Adrenal gland (tissue), 12 donors: ENCODE results near the gene DCPS. TPM values are rescaled to one million over a fixed set of nuclear protein-coding genes. Genes with fewer than 3 reads are reported as not detected.

Experiments
- DNase-seq, 7 donors: peaks; one replicate each; pipeline ENCODE4 v3.0.0-alpha.2; 2019 to 2020
- H3K27ac ChIP-seq, 5 donors: fragments of 200-600 bp; sonication (generic) in 4 of 5; 1 replicate in 3 of 5; 2 replicates in 2 of 5; pipeline versions ENCODE4 v1.5.1 to v1.8.0; 2016 to 2020; ENCODE audit warnings: mild to moderate bottlenecking in 1 of 5
- H3K27me3 ChIP-seq: fragments of 200-600 bp; 2 replicates; pipeline ENCODE4 v1.8.0; 2021
- H3K36me3 ChIP-seq, 2 donors: fragments of 200-600 bp; replicated peaks in 1 of 2; 1 replicate in 1 of 2; 2 replicates in 1 of 2; pipeline versions ENCODE4 v1.5.1 to v1.8.0; 2018 to 2022
- H3K4me1 ChIP-seq, 2 donors: fragments of 200-600 bp; replicated peaks in 1 of 2; 1 replicate in 1 of 2; 2 replicates in 1 of 2; pipeline versions ENCODE4 v1.5.1 to v1.8.0; 2018 to 2021
- H3K4me3 ChIP-seq, 4 donors: fragments of 200-600 bp; sonication (generic) in 3 of 4; one replicate each; pipeline ENCODE4 v1.5.1; 2016 to 2018
- H3K9me3 ChIP-seq, 3 donors: fragments of 200-600 bp; sonication (generic) in 1 of 3; replicated peaks in 1 of 3; 1 replicate in 2 of 3; 2 replicates in 1 of 3; pipeline versions ENCODE4 v1.5.1 to v1.8.0; 2016 to 2021
- POLR2A ChIP-seq, 2 donors: fragments of 450-650 bp; IDR thresholded peaks; one replicate each; pipeline ENCODE4 v1.6.1; 2017; ENCODE audit warnings: antibody characterized with exemption in 2 of 2, mild to moderate bottlenecking in 2 of 2, moderate library complexity in 1 of 2
- whole genome bisulfite sequencing, 4 donors: extraction: QIAGEN DNeasy Blood & Tissue Kit in 2 of 4; methylation state at CpG; one replicate each; pipeline versions ENCODE4 v1.1.5 to v1.1.7; 2013 to 2017; 5-methylcytosine and 5-hydroxymethylcytosine counted together
- intact Hi-C, 2 donors: fragments of 100-400 bp; cut with DNase I; formaldehyde crosslinking; loops; one replicate each; pipeline versions ENCODE4 v1.14.1 to v1.15.0; 2022 to 2023
- polyA plus RNA-seq, 3 donors: library from polyadenylated mRNA; stranded (reverse); fragments of 200-250 nt in 2 of 3; fragments of 350-450 nt in 1 of 3; fragmentation: Illumina TruSeq in 1 of 3; extraction: RNeasy Lipid Tissue Mini Kit (QIAGEN cat#74804) in 1 of 3; gene quantifications; one replicate each; pipeline ENCODE4 v1.2.3, GENCODE V29; 2013 to 2014
- total RNA-seq, 9 donors: library from RNA; depleted of rRNA in 4 of 9; stranded (reverse); fragments of >200 nt in 4 of 9; fragments of 120-200 nt in 1 of 9; fragmentation: NEBNext Ultra II Directional in 1 of 9; extraction: Animal tissue kit (Norgen Biotek cat#: 25700) in 1 of 9; gene quantifications; one replicate each; pipeline versions ENCODE4 v1.1.0 to v1.2.4, GENCODE V29; 2013 to 2023
- TF ChIP-seq, protein P1 (sequence below), 6 experiments: fragments of 450-650 bp in 4 of 6; fragments of 200-600 bp in 2 of 6; sonication (generic) in 1 of 6; IDR thresholded peaks; 1 replicate in 5 of 6; 2 replicates in 1 of 6; pipeline versions ENCODE4 v1.5.1 to v1.8.0; 2016 to 2021; ENCODE audit warnings: antibody characterized with exemption in 6 of 6, mild to moderate bottlenecking in 2 of 6, moderate library complexity in 1 of 6
- donor health status: healthy with polysubstance abuse.
- donor health status: Bipolar disorder and iron deficiency.
- donor health status: DM: yes; HTN: yes; CAD: no.
- donor health status: DM: no; HTN: no; CAD: no.
- donor health status: DM: no; HTN: no; CAD: no.
- donor health status: DM: yes; HTN: yes; CAD: no.

DCPS gene
- total and polyA plus RNA-seq, 12 donors = 8.3 to 45.5 (median 18.9) TPM

DNA sequence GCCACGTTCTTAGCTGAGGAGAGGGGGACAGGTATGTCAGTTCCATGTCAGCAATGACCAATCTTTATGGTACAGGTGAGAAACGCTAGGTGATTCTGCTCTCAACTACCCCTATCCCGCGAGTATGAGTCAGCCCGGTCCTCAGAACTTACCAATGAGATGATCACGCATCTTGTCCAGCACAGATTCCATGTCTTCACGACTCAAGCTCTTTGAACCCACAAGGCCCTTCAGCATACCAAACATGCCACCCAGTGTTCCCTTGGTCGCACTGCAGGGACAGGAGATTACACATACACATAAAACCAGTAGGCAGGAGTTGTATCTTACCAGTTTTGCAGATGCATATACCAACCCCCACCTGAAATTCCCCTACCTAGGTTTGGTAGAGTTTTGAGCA lies 38.0 kb upstream of the DCPS start:
- no peak for TF ChIP-seq POLR2A (IDR thresholded peaks at IDR 0.05)
- no peak for DNase-seq
- no peaks in the 10 kb centered on the region for H3K27me3 ChIP-seq
- intact Hi-C loops = loop anchor here (5.0 to 10.0 kb wide), 2 partner anchors 51 to 54 kb away; partner anchors contain the start of genes FAM118B (in 2 of the 2) and RPUSD4 (in 2 of the 2)
- no peaks in the 10 kb centered on the region for H3K9me3 ChIP-seq
- 80 to 84% (median 82%) methylated on average over 8 of the region's 8 CpGs for WGBS, 4 donors
- H3K36me3 ChIP-seq = peaks cover 0 to 59% of the 10 kb centered on the region in 2 donors
- H3K4me3 ChIP-seq = no peak overlapping the region
- H3K27ac ChIP-seq = no peak overlapping the region
- peaks cover 13 to 21% of the 10 kb centered on the region in 2 donors for H3K4me1 ChIP-seq

- H3K36me3 ChIP-seq = peaks cover 0 to 48% of the 10 kb centered on the region in 2 donors
- no peaks in the 10 kb centered on the region for H3K9me3 ChIP-seq
- intact Hi-C loops = loop anchor here (5.0 to 10.0 kb wide), 2 partner anchors 53 to 55 kb away; partner anchors contain the start of genes FAM118B (in 2 of the 2) and RPUSD4 (in 2 of the 2)
These were observed 36.2 kb upstream of the DCPS start for GRCh38 chr11:126267650-126268049.

DNA sequence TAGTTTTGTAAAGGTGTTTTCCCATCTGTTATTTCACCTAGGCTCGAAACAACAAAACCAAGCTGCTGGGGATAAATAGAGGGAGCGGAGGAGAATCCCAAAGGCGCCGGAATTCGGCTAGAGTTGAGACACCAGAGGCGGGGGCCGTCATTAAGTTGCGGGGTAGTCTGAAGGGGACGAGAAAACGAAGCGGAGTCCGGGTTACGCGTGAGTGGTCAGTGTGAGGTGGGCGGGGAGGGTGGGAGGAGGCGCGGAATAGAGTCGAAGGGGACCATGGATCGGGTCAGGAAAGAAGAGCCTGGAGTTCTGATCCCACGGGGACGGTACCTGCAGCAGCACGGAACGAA lies 35.5 kb upstream of the DCPS start:
- no peaks in the 10 kb centered on the region for H3K27me3 ChIP-seq
- WGBS, 4 donors = 0 to 1% (median 0%) methylated on average over 23 of the region's 23 CpGs
- no peak for DNase-seq
- H3K4me1 ChIP-seq = peaks cover 13 to 21% of the 10 kb centered on the region in 2 donors
- peaks cover 0 to 42% of the 10 kb centered on the region in 2 donors for H3K36me3 ChIP-seq
- peak overlapping the region in 4 of 5 donors; percentile 71 to 97 (median 87) for H3K27ac ChIP-seq
- intact Hi-C loops = loop anchor here (5.0 to 10.0 kb wide), 2 partner anchors 54 to 56 kb away; partner anchors contain the start of genes FAM118B (in 2 of the 2) and RPUSD4 (in 2 of the 2)
- no peaks in the 10 kb centered on the region for H3K9me3 ChIP-seq
- TF ChIP-seq, protein P1, sequence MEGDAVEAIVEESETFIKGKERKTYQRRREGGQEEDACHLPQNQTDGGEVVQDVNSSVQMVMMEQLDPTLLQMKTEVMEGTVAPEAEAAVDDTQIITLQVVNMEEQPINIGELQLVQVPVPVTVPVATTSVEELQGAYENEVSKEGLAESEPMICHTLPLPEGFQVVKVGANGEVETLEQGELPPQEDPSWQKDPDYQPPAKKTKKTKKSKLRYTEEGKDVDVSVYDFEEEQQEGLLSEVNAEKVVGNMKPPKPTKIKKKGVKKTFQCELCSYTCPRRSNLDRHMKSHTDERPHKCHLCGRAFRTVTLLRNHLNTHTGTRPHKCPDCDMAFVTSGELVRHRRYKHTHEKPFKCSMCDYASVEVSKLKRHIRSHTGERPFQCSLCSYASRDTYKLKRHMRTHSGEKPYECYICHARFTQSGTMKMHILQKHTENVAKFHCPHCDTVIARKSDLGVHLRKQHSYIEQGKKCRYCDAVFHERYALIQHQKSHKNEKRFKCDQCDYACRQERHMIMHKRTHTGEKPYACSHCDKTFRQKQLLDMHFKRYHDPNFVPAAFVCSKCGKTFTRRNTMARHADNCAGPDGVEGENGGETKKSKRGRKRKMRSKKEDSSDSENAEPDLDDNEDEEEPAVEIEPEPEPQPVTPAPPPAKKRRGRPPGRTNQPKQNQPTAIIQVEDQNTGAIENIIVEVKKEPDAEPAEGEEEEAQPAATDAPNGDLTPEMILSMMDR (IDR thresholded peaks at IDR 0.05) = no peak
- no peak for TF ChIP-seq POLR2A (IDR thresholded peaks at IDR 0.05)
- H3K4me3 ChIP-seq = peak overlapping the region in 3 of 4 donors; percentile 35 to 94 (median 84)

More at GRCh38 chr11:126267650-126268049, 36.2 kb upstream of the DCPS start:
- no peak for TF ChIP-seq POLR2A (IDR thresholded peaks at IDR 0.05)
- TF ChIP-seq, protein P1 (IDR thresholded peaks at IDR 0.05) = no peak
- peak overlapping the region in 3 of 4 donors; percentile 35 to 94 (median 84) for H3K4me3 ChIP-seq
- H3K27me3 ChIP-seq = no peaks in the 10 kb centered on the region
- WGBS, 4 donors = 51 to 57% (median 56%) methylated on average over 6 of the region's 6 CpGs
- H3K27ac ChIP-seq = peak overlapping the region in 4 of 5 donors; percentile 71 to 97 (median 87)
- peaks cover 13 to 21% of the 10 kb centered on the region in 2 donors for H3K4me1 ChIP-seq
- peak in 2 of 7 donors; percentile 36 to 39 for DNase-seq

GRCh38 chr11:126268708-126269579 lies 34.9 kb upstream of the DCPS start, which contains the start of the genes FOXRED1 and SRPRA:
FOXRED1 (plus strand) TSS chr11:126269154; CDS start chr11:126269207, 53 bp downstream.
SRPRA (minus strand) TSS chr11:126268895; CDS start chr11:126268804, 91 bp downstream.
- Histone ChIP-seq H3K9me3 (no peaks in the 10 kb centered on the region), H3K4me1 (peaks cover 13 to 21% of the 10 kb centered on the region in 2 donors), H3K36me3 (peaks cover 0 to 42% of the 10 kb centered on the region in 2 donors), H3K27me3 (no peaks in the 10 kb centered on the region), H3K27ac (peak within 1 kb of the TSS in 4 of 5 donors; percentile 71 to 97 (median 87)), H3K4me3 (peak within 1 kb of the TSS; percentile 35 to 94 (median 82))
- peak; percentile 100 for DNase-seq
- WGBS, 4 donors = 0 to 3% (median 1%) methylated on average over 5 to 64 of the region's 64 CpGs
- TF ChIP-seq POLR2A (IDR thresholded peaks at IDR 0.05) = peak; percentile 78 to 85
- TF ChIP-seq, protein P1 (IDR thresholded peaks at IDR 0.05) = no peak
- intact Hi-C loops = loop anchor here (5.0 to 10.0 kb wide), 2 partner anchors 54 to 57 kb away; partner anchors contain the start of genes FAM118B (in 2 of the 2) and RPUSD4 (in 2 of the 2)
